Stimulated activated CD8-positive, alpha-beta memory T cell treated with anti-CD3 and anti-CD28 coated beads, Interleukin-15, amount 100 ng/mL, for 1 hour (primary cell): ENCODE measurements around the gene PLXNB2.

Source experiments
- DNase-seq: peaks from one replicate; pipeline ENCODE4 v3.0.0-alpha.2; 2020; ENCODE audit warnings: low read depth

Gene PLXNB2

DNA sequence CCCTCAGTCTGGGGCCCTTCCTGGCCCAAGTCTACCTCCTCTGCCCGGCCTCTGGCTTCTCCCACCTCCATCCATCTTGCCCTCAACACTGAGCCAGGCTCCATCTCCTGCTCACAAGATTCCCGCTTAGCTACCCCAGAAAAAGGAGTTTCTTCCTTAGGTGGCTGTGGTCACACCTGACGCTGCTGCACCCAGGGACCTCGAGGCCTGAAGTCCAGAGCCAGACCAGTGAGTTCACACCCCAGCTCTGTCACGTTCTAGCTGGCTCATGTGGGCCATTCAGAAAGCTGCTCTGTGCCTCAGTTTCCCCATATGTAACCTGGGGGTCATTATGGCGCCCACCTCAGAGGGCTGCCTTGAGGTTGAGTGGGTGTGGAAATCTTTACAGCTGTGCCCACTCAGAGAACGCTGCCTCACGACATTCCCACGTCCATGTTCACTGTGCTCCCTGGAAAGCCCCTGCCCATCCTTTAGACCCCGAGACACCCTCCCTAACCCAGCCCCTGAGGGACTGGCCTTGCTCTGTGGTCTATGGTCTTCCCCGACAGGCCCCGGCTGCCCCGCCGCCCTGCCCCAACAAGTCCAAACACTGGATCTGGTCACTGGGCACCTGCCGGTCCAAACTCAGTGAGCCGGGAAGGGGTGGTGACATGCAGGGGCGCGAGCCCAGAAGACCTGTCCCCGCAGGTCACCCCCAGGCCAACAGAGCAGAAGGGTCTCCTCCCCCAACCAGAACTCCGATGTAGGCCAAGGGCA lies 9.8 kb downstream of the PLXNB2 start:
- DNase-seq, result no peak

DNA sequence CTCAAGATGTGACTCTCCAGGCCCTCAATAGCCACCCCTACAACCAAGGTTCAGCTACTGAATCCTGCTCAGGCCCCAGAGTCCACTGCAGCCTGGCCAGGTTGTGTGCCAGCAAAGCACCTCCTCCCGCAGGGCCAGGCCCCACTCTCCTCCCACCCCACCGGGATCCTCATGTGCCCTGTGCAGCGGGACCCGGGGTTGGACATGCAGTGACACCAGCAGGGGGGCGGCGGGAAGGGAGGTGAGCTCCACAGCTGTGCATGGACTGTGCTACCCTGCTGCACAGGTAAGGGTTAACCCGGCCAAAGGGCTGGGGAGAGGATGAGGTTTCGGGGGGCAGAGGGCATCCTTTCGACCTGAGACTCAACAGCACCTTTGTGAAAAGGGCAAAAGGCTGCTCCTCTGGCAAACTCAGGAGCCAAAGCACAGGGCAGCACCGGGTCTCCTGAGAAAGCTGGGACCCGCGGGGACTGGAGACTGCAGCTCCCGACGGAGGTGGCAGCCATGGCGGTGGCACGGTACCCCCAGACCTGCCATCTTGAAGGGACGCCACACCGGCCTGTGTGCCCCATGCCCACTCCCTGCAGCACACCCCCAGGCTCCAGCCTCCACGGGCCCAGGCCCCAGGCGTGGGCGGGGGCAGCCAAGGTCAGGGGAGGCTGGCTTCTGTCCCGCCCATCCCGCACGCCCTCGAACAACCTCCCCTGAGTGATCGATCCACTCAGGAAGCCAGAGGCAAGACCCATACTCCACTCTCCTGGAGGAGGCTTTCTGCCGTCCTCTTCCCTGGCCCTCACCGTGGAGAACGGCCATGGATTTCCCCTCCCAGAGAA lies 10.6 kb downstream of the PLXNB2 start:
- DNase-seq, result no peak

DNA sequence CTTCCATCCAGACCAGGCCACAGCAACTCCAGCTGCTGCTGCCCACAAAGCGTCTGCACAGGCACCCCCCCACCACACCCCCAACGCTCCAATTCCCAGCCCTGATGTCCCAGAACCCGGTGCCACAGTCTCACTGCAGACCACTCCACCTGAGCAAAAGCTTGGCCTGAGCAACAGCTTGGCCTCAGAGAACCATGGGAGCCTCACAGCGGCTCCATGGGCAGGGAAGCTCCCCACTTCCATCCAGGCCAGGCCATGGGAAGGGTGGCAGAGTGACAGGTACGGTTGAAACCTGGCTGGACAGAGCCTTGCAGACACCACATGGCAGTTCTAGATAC lies 13.2 kb downstream of the PLXNB2 start:
- no peak for DNase-seq

DNA sequence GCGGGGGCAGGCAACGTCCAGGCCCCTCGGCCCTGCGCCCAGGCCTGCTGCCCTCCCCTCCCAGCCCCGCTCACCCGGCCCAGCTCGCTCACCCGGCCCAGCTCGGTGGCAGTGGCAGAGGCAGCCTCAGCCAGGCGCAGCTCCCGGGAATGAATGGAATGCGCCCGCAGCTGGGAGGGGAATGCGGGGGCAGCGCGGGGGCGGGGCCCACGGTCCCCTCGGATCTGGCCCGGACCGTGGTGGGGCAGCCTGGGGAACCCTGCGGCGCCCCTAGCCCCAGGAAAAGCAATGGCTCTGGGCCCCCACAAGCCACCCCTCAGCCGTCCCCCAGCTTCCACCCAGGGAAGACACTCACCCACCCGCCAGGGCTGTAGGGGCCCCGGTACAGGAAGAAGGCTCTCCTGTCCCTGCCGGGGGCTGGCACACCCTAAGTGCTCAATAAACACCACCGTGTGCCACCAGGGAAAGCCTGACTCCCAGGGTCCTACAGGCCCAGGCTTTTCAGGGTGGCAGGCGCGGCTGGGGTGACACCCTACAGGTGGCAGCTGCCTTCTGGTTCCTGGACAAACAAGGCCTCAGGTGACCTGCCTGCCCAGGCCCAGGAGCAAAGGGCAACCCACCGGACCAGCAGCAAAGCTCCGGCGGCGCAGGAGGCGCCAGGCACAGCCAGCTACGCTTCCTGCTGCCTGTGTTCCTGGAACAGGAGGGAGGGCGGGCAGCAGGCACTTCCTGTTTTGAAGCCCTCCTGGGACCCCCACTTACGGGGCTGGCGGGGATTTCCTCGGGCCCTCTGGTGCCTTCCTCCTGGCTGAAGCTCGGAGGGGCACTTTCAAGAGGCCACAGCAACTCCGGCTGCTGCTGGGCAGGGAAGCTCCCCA lies 13.8 kb downstream of the PLXNB2 start:
- no peak for DNase-seq

DNA sequence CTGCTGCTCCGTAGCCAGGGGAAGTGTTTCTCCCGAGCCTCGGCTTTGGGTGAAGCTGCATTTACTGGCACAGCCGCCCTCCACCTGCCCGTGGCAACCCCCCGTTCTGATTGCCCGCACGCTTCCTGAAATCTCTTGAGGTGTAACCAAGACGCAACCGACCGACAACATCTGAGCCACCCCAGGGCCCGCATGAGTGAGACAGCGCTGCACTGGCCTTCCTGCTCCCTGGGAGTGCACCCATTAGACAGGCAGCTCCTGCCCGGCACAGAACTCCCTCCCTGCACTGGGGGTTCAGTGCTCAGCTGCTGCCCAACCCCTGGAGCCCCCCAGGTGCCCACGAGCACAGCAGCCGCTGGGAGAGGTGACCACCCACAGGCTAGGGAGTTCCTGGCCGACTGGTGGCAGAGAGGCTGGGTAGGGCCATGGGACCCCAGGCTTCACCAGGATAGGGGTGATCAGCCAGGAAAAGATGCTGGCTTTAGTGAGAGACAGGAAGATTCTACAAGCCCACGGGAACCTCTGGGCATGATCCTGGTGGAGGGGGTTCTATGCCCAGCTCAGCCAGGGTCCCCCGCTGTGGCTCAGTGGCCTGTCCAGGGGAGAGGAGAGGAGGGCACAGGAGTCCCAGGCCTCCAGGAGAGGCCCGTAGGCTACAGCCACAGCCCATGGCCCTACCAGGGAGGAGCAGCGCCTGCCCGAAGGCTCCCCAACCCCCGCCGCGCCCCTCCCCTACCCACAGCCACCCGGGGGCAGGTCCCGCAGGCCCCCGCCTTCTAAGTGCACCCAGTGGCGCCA lies 14.6 kb downstream of the PLXNB2 start:
- DNase-seq, result no peak

DNA sequence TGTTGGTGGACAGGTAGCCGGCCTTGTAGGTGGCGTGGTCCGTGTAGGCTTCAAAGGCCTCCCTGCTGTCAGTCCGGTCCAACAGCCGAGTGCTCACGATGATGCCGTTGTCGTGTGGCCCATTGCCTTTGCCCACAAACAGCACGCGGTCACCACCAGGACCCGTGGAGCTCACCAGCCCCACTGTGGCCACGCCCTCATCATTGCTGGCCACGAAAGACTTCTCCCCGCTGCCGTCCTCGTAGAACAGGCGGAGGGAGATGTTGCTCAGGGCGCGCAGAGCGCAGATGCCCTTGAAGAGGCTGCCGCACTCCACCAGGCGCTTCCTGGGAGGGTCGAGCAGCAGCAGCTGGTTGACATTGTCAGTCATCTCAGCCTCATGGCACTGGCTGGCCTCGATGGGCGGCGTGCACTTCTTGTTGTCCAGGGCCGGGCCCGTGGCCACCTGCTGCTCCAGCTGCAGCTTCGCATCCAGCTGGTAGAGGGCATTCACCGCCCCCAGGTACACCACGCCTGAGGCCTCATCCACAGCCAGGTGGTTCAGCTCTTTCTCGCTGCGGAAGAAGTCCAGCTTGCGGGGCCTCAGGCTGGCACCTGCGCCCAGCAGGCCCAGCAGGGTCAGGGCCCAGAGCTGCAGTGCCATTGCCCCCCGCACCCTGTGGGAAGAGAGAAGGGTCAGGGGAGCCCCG lies 17.4 kb downstream of the PLXNB2 start:
- no peak for DNase-seq

DNA sequence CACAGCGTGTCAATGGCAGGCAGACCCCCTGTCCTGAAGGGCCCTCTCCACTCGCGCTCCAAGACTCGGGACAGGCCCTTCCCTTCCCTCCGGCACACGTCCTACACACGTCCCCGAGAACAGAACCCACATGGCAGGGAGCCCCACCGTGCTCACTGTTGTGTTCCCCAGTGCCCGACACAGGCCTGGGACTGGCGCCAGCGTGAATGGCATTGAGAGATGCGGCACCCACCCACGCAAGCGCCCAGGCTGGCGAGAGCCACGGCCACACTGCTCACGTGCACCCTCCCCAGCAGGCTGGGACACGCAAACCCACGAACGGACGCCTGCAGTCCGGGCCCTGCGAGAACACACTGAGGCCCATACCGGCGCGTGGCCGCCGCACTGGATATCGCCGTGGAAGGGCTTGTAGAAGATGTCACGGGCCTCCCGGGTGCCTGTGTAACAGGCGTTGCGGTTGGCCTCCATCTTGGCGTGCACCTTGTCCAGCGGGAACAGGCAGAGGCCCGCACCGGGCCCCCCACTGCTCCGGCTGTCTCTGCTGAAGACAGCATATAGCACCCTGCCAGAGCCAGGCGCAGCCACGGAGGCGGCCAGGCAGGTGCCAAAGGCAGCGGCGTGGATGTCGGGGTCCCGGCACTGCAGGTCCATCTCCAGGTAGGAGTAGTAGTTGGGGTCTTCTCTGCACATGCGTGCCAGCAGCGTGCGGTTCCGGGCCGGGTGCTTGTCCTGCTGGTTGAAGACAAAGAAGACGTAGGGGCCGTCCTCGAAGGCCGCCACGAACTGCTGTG lies 18.1 kb downstream of the PLXNB2 start:
- no peak for DNase-seq

DNA sequence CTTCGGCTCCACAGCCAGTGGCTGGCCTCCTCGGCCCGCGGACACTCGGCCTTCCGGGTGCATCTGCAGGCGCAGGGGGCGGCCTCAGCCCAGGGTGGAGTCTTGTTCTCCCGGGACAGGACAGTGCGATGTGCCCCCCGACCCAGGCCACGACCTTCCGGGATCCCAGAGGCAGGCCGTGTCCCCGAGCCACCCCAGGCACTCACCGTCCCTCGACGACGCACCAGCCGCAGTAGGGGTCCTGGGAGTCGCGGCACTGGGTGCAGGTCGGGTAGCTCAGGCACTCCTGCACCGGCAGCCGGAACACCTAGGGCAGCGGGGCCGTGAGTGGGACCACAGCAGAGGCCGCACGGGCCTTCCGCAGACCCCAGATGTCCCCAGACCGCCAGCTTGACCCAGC lies 19.7 kb downstream of the PLXNB2 start:
- DNase-seq, result no peak

DNA sequence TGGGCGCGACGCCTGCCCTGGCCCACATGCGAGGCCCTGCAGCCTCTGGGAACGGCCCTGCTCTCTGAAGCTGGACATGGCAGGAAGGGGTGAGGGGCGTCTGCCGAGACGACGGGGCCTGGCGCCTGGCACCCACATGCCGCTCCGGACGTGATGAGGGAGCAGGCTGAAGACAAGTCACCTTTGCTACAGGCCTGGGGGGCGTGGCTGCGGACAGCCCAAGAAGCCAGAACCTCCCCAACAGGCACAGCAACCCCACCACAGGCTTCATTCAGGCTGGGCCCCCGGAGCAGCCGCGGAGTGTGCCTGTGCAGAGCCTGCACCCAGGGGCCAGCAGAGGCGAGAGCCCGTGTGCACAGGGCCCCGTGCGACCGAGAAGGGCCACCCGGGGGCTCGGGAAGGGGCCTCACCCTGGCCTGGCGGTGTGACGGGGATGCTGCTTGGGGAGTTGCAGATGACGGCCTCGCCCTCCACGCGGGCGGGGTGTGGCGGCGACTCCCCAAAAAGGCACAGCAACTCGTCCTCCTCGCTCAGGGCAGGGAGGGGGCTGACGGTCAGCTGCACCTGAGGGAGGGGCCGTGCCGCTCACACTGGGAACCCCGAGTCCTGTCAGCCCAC lies 20.6 kb downstream of the PLXNB2 start:
- no peak for DNase-seq

DNA sequence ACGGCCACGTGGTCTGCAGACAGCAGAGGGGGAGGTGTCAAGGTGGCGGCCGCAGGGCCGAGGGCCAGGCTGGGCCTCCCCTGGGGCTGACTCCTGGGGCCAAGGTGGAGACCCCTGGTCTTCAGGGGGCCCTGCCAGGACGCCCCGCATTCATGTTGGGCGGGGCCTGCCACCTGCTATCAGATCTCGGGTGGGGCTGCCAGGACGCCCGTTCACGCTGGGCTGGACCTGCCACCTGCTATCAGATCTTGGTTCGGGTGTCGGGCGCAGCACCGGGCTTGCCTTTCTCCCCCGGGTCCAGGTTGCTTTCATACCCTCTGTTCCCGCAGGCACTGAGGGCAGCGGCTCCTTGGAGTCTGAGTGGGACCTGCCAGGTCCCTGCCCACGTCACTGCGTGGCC lies 21.2 kb downstream of the PLXNB2 start:
- DNase-seq, result no peak

DNA sequence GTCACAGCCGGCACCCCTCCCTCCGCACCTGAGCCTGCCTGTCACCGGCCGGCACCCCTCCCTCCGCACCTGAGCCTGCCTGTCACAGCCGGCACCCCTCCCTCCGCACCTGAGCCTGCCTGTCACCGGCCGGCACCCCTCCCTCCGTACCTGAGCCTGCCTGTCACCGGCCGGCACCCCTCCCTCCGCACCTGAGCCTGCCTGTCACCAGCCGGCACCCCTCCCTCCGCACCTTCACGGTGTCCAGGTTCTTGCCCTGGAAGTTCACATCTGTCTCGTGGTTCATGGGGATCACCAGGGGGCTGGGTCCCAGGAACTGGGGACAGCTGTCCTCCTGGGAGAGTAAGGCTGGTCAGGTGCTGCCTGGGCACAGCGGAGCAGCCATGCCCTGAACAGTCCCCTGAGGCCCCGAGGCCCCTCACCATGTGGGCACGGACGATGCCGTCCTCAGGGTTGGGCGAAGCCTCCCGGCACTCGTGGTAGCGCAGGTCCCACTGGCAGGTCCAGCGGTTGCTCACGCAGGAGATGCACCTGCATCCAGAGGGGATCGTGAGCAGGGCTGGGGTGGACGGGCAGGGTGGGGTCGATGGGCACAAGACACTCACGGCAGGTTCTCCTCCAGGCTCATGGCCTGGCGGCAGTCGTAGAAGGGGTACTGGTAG lies 21.7 kb downstream of the PLXNB2 start:
- DNase-seq, result no peak

DNA sequence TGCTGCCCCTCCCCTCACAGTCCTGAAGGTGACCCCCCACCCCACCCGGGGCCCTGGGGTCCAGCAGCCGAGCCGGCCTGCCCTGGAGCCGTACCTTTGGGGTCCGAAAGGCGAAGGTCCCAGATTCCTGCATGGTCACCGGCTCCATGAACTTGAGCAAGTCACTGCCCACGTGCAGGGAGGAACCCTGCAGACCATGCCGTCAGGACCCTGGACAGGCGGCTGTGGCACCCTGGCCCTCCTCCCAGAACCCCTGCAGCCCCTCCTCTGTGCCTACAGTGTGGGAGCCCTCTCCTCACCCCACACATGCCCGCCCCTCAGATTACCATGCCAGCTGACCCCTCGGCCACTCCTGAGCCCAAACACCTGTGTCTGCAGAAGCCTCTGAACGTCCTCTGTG lies 23.0 kb downstream of the PLXNB2 start:
- DNase-seq, result no peak

DNA sequence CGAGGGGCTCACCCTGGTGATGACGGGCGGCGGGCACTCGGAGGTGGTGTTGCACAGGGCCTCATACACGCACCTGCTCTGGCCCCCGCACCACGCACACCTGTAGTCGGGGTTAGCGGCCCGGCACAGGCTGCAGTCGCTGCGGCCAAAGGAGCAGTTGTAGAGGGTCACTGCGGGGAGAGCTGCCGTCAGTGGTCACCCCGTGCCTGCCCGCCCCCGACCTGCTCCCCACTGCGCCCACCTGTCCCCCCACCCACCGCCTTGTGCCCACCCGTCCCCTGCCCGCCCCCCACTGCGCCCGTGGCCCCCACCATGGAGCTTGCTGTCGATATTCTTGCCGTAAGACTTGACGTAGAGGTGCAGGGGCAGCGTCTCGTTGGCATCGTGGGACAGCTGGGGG lies 23.6 kb downstream of the PLXNB2 start:
- no peak for DNase-seq

DNA sequence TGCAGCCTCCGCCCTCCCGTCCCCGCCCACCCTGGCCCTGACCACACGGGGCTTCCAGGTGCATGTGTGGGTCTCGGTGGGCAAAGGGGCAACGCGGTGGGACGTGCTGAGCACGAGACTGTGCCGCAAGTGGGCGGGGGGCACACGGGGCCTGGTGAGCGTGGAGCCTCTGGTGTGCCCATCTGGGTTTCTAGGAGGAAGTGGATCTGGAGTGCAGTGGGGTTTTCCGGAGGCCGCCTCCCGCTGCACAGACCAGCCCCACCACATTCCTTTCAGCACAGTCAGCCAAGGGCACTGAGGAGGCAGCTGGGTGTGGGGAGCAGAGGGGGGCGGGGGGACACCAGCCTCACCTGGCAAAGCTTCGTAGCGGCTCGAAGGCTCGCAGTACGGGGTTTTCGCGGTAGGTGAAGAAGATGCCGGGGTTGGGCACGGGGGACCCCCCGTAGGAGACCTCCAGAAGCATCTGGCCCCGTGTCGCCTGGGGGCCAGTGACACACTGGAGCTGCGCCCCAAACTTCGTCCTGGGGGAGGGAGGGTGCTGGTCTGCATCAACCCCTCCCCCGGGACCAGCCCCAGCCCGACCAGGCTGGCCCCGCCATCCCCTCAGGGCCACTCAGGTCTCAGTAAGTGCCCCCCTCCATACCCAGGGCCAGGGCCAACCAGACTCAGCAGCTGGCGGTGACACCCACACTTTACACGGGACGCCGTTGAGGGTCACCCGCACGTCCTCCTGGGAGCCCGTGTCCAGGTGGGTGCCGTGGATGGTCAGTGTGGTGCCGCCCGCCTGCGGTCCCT lies 24.9 kb downstream of the PLXNB2 start:
- no peak for DNase-seq

DNA sequence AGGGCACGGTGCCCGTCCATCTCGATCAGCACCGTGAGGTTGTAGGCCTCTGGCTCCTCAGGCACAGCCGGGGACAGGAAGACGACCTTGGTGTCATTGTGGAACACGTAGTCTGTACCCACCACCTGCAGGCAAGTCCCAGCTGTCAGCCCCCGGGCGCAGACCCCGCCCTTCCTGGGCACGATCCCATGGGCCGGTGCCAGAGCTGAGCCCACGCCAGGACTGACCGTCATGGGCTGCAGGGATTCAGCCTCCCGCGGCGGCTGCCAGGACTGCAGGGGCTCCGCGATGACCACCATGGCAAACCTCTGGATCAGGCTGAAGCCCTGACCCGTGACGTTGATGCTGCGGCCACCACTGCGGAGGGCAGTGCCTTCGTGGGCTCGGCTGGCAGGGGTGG lies 25.5 kb downstream of the PLXNB2 start:
- DNase-seq, result no peak

DNA sequence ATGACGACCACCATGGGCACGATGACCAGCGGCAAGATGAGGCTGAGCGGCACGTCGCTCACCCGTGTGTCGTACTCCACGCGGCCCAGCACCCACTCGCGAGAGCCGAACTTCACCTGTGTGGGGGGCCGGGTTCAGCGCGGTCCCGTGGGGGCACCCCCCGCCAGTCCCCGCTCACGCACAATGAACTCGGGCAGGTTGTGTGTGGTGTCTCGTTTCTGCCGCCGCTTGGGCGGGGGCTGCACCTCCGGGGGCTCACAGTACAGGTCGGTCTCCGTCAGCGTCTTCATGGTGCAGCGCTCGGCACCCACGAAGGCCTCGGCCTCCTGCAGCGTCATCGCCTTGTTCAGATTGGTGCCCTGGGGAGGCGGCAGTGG lies 26.1 kb downstream of the PLXNB2 start:
- no peak for DNase-seq

DNA sequence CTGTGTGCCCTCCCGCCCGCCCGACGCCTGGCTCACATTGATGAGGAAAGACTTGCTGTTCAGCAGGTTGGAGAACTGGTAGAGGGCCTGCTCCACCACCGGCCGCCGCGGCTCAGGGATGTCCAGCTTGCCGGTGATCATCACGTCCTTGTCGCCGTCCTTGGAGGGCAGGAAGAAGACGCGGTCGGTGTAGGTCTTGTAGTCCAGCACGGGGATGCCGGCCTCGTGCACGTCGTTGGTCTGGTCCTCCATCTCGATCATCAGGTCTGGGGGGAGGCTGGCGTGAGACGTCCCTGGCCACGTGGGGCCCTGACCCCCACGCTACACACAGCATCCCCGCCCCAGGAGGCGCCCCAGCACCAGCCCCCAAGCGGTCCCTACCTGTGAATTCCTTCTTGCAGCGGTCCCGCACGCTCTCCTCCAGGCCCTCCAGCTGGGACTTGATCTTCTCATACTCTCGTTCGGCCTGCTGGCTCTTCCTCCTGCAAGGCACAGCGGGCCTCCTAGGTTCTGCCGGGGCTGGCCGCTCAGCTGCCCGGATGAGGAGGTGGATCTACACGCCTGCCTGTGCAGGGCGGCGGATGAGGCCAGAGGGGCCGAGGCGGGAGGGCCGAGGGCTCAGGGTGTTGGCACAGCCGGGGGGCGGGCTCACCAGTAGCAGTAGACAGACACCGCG lies 26.6 kb downstream of the PLXNB2 start:
- DNase-seq, result no peak
